Activated naive CD4-positive, alpha-beta T cell treated with anti-CD3 and anti-CD28 coated beads, Interleukin-2, amount 50 U/mL, for 72 hours (primary cell): ENCODE measurements around the gene ITIH5. TPM values are rescaled to one million over a fixed set of nuclear protein-coding genes. Genes with fewer than 3 reads are reported as not detected.
A peak's percentile ranks its signal among the peaks of the same experiment; 100 is the strongest.

Experiments used
- ATAC-seq, 2 donors: fragments of 150-1000 bp; cut with Tn5 transposase; 2 replicates each; pipeline ENCODE4 v1.10.0; 2021; ENCODE audit warnings: mild to moderate bottlenecking in 2 of 2, moderate library complexity in 2 of 2
- DNase-seq, 2 donors: peaks; one replicate each; pipeline ENCODE4 v3.0.0; 2021 to 2022; ENCODE audit warnings: low spot score in 2 of 2
- H3K27ac Mint-ChIP-seq, 2 donors: one replicate each; pipeline ENCODE4 v1.8.0; 2022; ENCODE audit warnings: mild to moderate bottlenecking in 2 of 2, mixed read lengths in 2 of 2
- H3K36me3 Mint-ChIP-seq, 2 donors: one replicate each; pipeline ENCODE4 v1.8.0; 2022; ENCODE audit warnings: mixed read lengths in 2 of 2
- H3K9me3 Mint-ChIP-seq, 2 donors: one replicate each; pipeline ENCODE4 v1.8.0; 2022; ENCODE audit warnings: mixed read lengths in 2 of 2
- total RNA-seq, 2 donors: library from RNA; stranded (reverse); gene quantifications; one replicate each; pipeline ENCODE4 v1.2.3, GENCODE V29; 2022

The ITIH5 gene
- total RNA-seq, 2 donors from 2014 or later, result 0.21 TPM; not detected in 1

DNA sequence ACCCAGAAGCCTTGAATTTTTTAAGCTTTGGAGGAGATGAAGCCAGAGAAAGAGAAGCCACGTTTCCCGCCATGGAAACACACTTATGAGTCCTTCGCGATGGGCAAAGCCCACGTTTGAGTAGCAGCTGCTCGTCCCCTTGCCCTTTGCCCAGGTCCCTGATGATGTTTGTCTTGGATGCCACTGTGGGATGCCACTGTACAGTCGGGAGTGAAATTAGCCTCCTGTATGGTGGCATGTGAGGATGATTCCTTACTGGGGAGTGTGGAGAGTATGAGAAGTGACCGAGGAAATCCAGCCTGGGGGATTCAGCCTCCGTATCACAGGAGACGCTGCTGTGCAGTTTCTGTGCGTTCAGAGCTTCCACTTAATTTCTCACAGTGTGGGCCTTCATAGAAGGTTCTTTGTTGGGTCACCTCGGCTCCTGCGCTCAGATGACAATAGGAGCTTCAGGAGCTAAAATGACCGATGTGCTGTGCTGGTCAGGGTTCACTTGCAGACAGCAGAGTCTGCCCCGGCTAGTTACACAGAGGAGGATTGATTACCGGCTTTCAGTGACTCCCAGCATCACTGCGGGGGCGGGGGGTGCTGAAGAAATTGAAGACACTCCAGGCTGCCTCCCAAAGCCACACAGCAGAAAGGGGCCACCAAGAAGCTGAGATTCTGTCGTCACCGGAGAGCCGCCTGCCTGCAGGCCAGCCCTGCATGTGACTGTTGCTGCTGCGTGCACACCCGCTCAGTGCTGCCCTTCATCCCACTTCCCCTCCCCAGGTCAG is 133.9 kb downstream of the ITIH5 start:
- Mint-ChIP-seq H3K9me3 (peaks cover 4 to 13% of the 10 kb centered on the region in 2 donors), H3K36me3 (peaks cover 5 to 6% of the 10 kb centered on the region in 2 donors), H3K27ac (no peak overlapping the region)
- no peak for ATAC-seq
- DNase-seq, result no peak

DNA sequence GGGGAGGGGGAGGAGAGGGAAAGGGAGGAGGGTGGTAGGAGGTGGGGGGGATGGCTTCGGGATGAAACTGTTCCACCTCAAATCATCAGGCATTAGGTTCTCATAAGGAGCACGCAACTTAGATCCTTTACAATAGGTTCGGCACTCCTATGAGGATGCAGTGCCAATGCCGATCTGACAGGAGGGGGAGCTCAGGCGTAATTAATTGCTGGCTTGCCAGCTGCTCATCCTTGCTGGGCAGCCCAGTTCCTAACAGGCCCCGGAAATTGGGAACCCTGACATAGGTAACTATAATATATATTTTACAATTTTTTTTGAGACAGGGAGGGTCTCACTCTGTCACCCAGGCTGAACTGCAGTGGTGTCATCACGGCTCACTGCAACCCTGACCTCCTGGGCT is 137.1 kb downstream of the ITIH5 start:
- Mint-ChIP-seq H3K27ac (no peak overlapping the region), H3K9me3 (no peaks in the 10 kb centered on the region), H3K36me3 (no peaks in the 10 kb centered on the region)
- no peak for ATAC-seq
- no peak for DNase-seq

DNA sequence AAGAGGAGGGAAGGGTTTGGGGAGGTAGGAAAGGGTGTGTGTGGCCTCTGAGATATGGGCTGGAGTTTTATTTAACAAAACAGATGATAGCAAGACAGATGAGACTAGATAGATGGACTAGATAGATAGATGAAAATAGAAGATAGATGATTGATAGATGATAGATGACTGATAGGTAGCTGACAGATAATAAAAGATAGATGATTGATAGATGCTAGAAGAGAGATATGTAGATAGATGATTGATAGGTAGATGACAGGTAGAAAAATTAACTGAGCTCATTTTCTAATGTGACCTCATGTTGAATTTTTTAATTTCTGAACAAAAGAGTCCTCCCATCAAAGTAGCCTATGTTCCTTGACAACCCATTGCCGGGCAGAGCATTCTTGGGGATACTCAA is 139.3 kb downstream of the ITIH5 start:
- Mint-ChIP-seq H3K36me3 (no peaks in the 10 kb centered on the region), H3K9me3 (no peaks in the 10 kb centered on the region), H3K27ac (no peak overlapping the region)
- ATAC-seq (no peak), DNase-seq (no peak)

DNA sequence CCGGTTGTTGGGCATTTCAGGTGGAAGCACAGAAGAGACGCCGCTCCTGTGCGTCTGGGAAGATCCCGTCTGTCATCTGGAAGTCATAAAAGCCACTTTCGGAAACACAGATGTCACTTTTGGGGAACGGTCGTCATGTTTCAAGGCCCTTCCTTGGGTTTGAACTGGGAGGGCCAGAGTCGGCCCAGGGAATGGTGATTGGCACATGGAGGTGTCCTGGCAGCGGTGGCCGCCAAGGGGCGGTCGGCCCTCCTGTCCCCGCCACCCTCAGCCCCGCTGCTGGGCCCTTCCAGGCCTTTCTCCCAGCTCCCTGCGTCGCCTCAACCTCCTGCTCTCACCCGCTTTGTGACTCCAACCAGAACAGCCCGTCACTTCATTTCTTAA is 140.8 kb downstream of the ITIH5 start:
- Mint-ChIP-seq H3K9me3 (no peaks in the 10 kb centered on the region), H3K27ac (no peak overlapping the region), H3K36me3 (no peaks in the 10 kb centered on the region)
- no peak for ATAC-seq
- no peak for DNase-seq

DNA sequence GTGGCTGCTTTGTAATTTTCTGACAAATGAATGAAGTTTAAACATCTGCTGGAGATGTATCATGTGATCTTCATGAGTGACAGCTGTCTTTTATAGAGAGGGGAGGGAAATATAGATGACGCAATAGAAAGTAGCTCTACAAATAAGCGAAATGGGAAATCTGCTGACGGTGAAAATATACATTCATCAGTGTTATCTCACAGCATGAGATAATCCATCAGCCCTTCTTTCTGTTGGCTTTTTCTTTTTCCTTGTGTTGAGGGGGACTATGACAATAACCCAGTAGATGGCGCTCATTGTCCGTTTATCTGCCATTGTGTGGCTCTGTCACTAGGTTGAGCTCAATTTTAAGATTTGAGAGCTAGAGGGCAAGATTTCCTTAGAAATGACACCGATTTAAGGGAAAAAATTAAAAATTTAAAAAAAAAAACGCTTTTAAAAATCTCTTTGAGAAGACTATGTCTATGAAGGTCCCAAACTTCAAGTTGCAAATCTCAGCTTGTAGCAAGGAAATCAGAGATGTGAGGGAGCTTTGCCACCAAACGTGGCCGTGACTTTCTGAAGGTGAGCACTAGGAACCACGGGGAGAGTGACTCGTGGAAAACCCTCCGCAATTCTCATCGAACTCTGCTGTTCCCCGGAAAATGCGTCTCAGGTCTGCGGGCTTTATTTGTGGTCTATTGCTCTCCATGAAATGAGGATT is 141.3 kb downstream of the ITIH5 start:
- Mint-ChIP-seq H3K27ac (no peak overlapping the region), H3K9me3 (no peaks in the 10 kb centered on the region), H3K36me3 (no peaks in the 10 kb centered on the region)
- DNase-seq (peak in 1 of 2 donors; percentile 71), ATAC-seq (peak; percentile 78 to 84)

DNA sequence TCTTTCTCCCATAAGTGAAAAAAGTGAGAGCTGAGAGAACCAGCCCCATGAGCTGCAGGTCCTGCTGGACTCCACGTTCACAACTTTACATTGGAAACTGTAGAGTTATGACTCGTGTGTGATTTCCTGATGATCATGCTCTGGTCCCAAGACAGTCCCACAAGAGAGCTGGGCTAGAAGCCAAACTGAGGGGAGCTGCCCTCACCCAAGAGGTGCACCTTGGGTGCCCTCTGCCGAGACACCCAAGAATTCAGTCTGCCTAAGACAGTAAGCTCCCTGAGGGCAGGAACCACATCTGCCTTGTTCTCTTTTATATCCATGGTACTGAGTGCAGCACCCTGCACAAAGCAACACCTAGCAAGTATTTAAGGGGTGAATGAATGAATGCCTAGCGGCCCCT is 143.1 kb downstream of the ITIH5 start:
- Mint-ChIP-seq H3K9me3 (no peaks in the 10 kb centered on the region), H3K27ac (no peak overlapping the region), H3K36me3 (no peaks in the 10 kb centered on the region)
- ATAC-seq (no peak), DNase-seq (no peak)

DNA sequence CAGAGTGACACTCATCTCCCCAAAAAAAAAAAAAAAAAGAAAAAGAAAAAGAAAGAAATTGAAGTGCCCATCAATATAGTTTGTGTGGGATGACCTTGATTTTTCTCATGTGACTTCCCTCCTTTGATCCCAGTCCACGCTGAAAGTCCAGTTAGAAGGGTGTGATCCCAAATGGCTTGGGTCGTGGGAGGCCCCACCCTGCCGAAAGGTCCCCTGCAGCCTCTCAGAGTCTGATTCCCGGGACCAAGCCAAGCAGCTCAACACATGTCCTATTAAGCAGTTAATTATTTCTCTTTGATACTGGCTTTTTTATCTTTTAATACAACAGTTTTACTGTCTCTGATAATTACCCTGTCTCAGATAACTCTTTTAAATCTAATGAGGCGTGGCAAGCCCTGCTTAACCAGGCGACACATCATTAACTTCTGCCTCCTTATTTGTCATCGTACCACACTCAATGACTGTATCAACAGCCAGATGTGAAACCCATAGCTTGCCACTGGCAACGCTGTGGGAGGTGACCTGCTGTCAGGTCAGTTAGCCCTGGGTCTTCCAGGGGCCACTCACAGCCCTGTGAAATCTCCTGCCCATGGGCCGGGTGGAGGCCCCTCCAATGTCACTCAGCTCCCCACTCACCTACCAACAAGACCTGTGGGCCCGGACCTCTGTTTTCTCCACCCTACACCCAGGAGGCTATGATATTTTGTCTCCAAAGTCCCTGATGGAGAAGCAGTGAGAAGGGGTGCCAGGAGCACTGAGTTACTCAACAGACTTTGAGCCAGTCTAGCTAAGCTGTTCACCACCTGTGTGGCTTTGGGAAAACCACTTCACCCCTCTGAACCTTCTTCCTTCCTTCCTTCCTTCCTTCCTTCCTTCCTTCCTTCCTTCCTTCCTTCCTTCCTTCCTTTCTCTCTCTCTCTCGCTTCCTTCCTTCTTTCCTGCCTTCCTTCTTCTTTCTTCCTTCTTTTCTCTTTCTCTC is 146.0 kb downstream of the ITIH5 start:
- peak overlapping the region in 1 of 2 donors; percentile 44 for H3K27ac Mint-ChIP-seq
- no peaks in the 10 kb centered on the region for H3K9me3 Mint-ChIP-seq
- H3K36me3 Mint-ChIP-seq, result no peaks in the 10 kb centered on the region
- DNase-seq (no peak), ATAC-seq (no peak)

DNA sequence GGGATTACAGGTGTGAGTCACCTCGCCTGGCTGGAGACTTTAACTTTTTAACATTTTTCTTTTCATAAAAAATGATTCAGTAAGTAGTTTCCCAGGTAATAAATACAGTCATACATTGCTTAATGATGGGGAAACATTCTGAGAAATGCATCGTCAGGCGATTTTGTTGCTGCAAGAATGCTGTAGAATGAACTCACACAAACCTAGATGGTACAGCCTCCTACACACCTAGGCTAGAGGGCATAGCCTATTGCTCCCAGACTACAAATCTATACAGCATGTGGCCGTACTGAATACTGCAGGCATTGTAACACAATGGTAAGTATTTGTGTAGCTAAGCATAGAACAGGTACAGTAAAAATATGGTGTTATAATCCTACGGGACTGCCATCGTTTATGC is 147.4 kb downstream of the ITIH5 start:
- ATAC-seq (no peak), DNase-seq (no peak)
- H3K9me3 Mint-ChIP-seq, result no peaks in the 10 kb centered on the region
- no peak overlapping the region for H3K27ac Mint-ChIP-seq
- no peaks in the 10 kb centered on the region for H3K36me3 Mint-ChIP-seq

DNA sequence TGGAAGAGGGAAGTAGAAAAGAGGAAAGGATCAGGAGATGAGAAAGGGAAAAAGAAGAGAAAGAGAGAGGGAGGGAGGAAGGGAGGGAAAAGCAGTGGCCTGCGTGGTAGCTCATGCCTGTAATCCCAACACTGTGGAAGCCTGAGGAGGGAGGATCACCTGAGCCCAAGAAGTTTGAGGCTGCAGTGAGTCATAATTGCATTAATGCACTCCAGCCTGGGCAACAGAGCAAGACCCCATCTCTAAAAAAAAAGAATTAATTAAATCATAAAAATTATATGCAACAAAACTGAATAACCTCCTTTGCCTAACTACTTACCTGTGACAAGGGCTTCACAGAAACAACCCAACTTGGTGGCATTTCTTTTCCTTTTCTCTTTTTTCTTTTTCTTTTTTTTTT is 148.1 kb downstream of the ITIH5 start:
- Mint-ChIP-seq H3K27ac (no peak overlapping the region), H3K9me3 (no peaks in the 10 kb centered on the region), H3K36me3 (no peaks in the 10 kb centered on the region)
- ATAC-seq (no peak), DNase-seq (no peak)

DNA sequence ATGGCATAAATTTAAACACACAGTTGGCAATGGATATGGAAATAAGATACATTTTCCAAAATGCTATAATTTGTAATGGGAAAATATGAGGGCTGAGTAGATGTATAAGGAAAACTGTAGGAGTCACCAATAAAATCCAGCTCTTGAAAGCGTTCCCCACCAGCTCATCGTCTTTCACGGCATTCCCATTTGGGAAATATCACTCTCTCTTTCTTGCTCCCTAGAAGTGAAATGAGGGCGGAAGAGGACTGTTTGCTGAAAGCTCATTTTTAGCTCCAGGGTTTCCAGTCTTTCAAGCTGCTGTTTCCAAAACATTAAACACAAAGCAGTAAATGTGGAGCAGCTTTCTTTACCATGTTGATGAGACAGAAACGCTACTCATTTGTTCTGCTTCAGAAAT is 151.3 kb downstream of the ITIH5 start:
- DNase-seq, result no peak
- peaks cover 3 to 4% of the 10 kb centered on the region in 2 donors for H3K9me3 Mint-ChIP-seq
- no peak overlapping the region for H3K27ac Mint-ChIP-seq
- no peak for ATAC-seq
- peaks cover under 1 to 1% of the 10 kb centered on the region in 2 donors for H3K36me3 Mint-ChIP-seq

DNA sequence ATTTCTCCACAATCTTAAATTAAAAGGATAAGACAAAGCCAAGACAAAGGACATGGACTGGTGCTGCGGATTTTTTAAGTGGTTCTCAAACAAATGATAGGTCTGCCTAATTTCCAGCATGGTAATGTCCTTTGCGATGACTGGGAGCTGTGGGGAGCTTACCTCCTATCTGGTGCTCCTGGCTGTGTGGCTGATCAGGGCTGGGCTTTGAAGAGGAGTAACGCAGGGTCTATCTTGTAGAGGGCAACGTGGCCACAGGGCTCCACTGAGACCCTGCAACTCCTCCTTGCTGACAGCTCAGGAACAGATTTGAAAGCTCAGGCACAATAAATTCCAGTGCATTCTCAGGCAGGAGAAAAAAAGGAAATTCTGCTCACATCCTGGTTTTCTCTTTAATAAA is 152.8 kb downstream of the ITIH5 start:
- H3K36me3 Mint-ChIP-seq, result peaks cover 12% of the 10 kb centered on the region in 2 donors

DNA sequence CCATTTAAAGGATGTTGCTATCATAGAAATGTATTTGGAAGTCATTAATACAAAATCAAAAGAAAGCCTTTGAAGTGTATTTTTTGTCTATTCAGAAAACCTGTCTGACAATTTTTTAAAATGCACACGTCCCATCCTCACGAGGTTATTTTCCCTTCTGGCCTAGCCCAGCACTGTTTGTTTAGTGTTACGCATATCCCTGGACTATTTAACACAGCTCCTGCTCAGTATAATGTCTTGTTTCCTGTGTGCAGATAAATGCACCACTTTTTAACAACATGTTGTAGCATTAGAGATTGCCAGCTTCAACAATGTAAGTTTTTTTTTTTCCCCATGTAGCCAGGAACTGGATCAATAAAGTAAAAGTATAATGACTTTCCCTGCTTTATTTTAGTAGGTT is 153.3 kb downstream of the ITIH5 start:
- Mint-ChIP-seq H3K27ac (no peak overlapping the region), H3K9me3 (peaks cover 13 to 18% of the 10 kb centered on the region in 2 donors), H3K36me3 (peaks cover 16 to 17% of the 10 kb centered on the region in 2 donors)
- no peak for ATAC-seq
- no peak for DNase-seq

More for the DNA sequence above, 152.8 kb downstream of the ITIH5 start:
- DNase-seq (no peak), ATAC-seq (no peak)
- H3K27ac Mint-ChIP-seq, result peak overlapping the region in 1 of 2 donors; percentile 27
- H3K9me3 Mint-ChIP-seq, result peaks cover 13% of the 10 kb centered on the region in 2 donors

DNA sequence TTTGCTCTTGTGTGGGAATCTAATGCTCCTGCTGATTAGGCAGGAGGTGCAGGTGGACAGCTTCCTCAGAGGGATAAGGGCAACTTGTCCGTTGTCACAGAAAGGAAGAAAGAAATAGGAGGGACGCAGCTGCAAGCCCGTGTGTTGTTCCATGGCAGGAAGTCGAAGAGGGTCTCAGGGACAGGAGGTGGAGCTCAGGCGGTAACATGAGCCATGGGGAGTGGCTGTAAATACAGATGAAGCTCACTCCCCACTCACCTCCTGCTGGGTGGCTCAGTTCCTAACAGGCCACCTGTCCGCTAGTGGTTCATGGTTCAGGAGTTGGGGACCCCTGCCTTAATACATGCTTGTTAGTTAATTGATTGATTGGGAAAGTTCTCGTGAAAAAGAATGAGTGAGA is 154.3 kb downstream of the ITIH5 start:
- no peak for ATAC-seq
- Mint-ChIP-seq H3K27ac (peak overlapping the region in 1 of 2 donors; percentile 40), H3K9me3 (peaks cover 13 to 23% of the 10 kb centered on the region in 2 donors)

DNA sequence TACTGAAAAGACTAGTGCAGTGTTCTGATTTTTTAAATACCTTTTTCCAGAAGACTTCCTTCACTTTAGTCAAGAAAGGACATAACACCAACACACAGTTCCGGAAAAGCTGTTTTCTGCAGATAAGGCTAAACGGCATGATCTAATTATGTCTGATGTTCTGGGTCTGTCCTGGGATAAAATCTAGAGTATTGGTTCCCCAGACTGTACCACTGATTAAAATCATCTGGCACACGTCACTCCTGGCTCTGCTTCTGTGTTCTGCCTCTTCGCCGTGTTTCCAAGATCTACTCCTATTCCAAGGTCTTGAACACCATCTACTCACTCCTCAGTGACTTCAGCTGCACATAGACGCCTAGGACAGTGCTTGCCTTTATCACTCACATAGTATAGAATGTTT is 155.2 kb downstream of the ITIH5 start:
- H3K9me3 Mint-ChIP-seq, result peaks cover 18 to 30% of the 10 kb centered on the region in 2 donors
- H3K27ac Mint-ChIP-seq, result no peak overlapping the region
- H3K36me3 Mint-ChIP-seq, result peaks cover 24 to 35% of the 10 kb centered on the region in 2 donors
- no peak for DNase-seq
- no peak for ATAC-seq

More for the DNA sequence above, 154.3 kb downstream of the ITIH5 start:
- DNase-seq, result no peak
- peaks cover 17 to 26% of the 10 kb centered on the region in 2 donors for H3K36me3 Mint-ChIP-seq
